BJ (cell line): Measurements from ENCODE around the gene STC2. TPM values are rescaled to one million over a fixed set of nuclear protein-coding genes. Genes with fewer than 3 reads are reported as not detected.

Source experiments
- CTCF ChIA-PET: fragments of 350-600 bp; formaldehyde crosslinking; extraction: SDS; loops from one replicate; lab custom pipeline; 2021; ENCODE audit warnings: antibody characterized with exemption, inconsistent platforms; lab: Yijun Ruan, JAX
- POLR2A ChIA-PET: fragments of 300-600 bp; sonication (Branson Sonifier 250); formaldehyde crosslinking; extraction: SDS; loops from one replicate; lab custom pipeline; 2021; ENCODE audit warnings: antibody characterized with exemption; lab: Charles Lee
- DNase-seq: peaks from one replicate; pipeline ENCODE4 v3.0.0-alpha.2; 2011; ENCODE audit warnings: low read depth
- H3K27me3 ChIP-seq: 2 replicates; pipeline ENCODE4 v1.6.0; 2011; ENCODE audit warnings: low read length; ENCODE audit not compliant: control insufficient read depth, insufficient read depth
- H3K36me3 ChIP-seq: 2 replicates; pipeline ENCODE4 v1.5.1; 2011; ENCODE audit warnings: low read length; ENCODE audit not compliant: control insufficient read depth, insufficient read depth
- H3K4me3 ChIP-seq: 2 replicates; pipeline ENCODE4 v1.5.1; 2011; ENCODE audit warnings: low read depth, mild to moderate bottlenecking, control low read depth, low read length
- polyA plus RNA-seq: library from polyadenylated mRNA; depleted of rRNA; stranded (reverse); fragments of >200 nt; gene quantifications from 2 replicates; pipeline ENCODE4 v1.2.3, GENCODE V29; 2011
- TF ChIP-seq, protein P1 (sequence below): IDR thresholded peaks from 2 replicates; pipeline ENCODE4 v1.5.1; 2011; ENCODE audit warnings: low read depth, mild to moderate bottlenecking, control low read depth, inconsistent platforms, low read length, moderate library complexity; ENCODE audit not compliant: insufficient read depth

Gene STC2
- polyA plus RNA-seq, 1 experiment, result 168 TPM

DNA sequence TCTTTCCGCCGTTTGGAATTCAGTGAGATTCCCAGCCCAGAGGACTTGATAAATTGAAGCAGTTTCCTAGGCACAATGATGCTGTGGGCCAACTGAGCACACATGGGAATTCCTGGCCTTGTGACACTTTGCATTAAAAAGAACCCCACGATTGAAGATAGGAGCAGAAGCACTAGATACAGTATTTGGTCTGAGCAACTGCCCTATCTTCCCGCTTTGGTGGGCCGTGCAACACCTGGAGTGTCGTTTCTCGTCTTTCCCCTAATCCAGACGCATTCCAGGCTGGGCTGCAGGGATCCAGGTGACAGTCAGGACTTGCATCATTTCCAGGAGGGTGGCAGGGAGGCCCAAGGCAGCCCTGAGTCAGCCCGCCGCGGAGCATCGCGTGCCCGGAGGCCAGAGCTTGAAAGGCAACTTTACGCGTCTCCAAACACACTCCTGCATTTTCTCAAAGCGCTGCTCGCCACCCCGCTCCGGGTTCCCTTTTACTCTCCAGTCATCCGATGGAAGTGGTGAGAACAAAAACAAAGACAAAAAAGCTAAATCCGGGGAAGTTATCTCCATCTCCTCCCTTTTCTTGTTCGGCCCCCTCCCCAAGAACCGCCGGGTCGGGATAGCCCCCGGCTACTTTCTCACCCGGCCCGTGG lies 753 bp upstream of the STC2 start:
- H3K36me3 ChIP-seq, result peaks cover 11% of the 10 kb centered on the region
- TF ChIP-seq, protein P1, sequence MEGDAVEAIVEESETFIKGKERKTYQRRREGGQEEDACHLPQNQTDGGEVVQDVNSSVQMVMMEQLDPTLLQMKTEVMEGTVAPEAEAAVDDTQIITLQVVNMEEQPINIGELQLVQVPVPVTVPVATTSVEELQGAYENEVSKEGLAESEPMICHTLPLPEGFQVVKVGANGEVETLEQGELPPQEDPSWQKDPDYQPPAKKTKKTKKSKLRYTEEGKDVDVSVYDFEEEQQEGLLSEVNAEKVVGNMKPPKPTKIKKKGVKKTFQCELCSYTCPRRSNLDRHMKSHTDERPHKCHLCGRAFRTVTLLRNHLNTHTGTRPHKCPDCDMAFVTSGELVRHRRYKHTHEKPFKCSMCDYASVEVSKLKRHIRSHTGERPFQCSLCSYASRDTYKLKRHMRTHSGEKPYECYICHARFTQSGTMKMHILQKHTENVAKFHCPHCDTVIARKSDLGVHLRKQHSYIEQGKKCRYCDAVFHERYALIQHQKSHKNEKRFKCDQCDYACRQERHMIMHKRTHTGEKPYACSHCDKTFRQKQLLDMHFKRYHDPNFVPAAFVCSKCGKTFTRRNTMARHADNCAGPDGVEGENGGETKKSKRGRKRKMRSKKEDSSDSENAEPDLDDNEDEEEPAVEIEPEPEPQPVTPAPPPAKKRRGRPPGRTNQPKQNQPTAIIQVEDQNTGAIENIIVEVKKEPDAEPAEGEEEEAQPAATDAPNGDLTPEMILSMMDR, result no peak
- DNase-seq, result no peak
- POLR2A ChIA-PET, result interaction anchor here (0.7 to 2.1 kb wide), 3 partner anchors 126 to 146 kb away, joined by 5 to 7 read pairs (median 5); no protein-coding TSS in a partner anchor
- peak overlapping the region; percentile 52 for H3K4me3 ChIP-seq
- H3K27me3 ChIP-seq, result no peaks in the 10 kb centered on the region
- CTCF ChIA-PET, result interaction anchor here (0.8 to 4.1 kb wide), 8 partner anchors 28 to 614 kb away, joined by 3 to 55 read pairs (median 6); no protein-coding TSS in a partner anchor

GRCh38 chr5:173327084-173327947 lies 898 bp downstream of the STC2 start:
- Histone ChIP-seq H3K36me3 (peaks cover 24% of the 10 kb centered on the region), H3K4me3 (peak overlapping the region; percentile 52), H3K27me3 (no peaks in the 10 kb centered on the region)
- no peak for DNase-seq
- ChIA-PET POLR2A (interaction anchor here (0.7 to 1.2 kb wide), 3 partner anchors 145 to 246 kb away, joined by 3 to 10 read pairs (median 4); no protein-coding TSS in a partner anchor), CTCF (interaction anchor here (0.6 to 3.1 kb wide), 5 partner anchors 33 to 308 kb away, joined by 3 to 25 read pairs (median 4); no protein-coding TSS in a partner anchor)
- TF ChIP-seq, protein P1, result no peak

- CTCF ChIA-PET, result interaction anchor here (0.6 to 3.1 kb wide), 5 partner anchors 10 to 307 kb away, joined by 3 to 25 read pairs (median 4); no protein-coding TSS in a partner anchor
Measured at GRCh38 chr5:173326501-173326960, 1.7 kb downstream of the STC2 start.

GRCh38 chr5:173325091-173325698 lies 3.0 kb downstream of the STC2 start:
- no peaks in the 10 kb centered on the region for H3K27me3 ChIP-seq
- POLR2A ChIA-PET, result no interaction called here
- no peak for DNase-seq

More at GRCh38 chr5:173326501-173326960, 1.7 kb downstream of the STC2 start:
- DNase-seq, result peak; percentile 71
- POLR2A ChIA-PET, result interaction anchor here (0.5 to 0.9 kb wide), 2 partner anchors 146 to 172 kb away, joined by 3 to 4 read pairs; no protein-coding TSS in a partner anchor
- no peaks in the 10 kb centered on the region for H3K27me3 ChIP-seq
- peak overlapping the region; percentile 52 for H3K4me3 ChIP-seq
- peaks cover 26% of the 10 kb centered on the region for H3K36me3 ChIP-seq
- TF ChIP-seq, protein P1, result no peak

More at GRCh38 chr5:173325091-173325698, 3.0 kb downstream of the STC2 start:
- TF ChIP-seq, protein P1, result no peak
- Histone ChIP-seq H3K36me3 (peaks cover 35% of the 10 kb centered on the region), H3K4me3 (peak overlapping the region; percentile 52)
- CTCF ChIA-PET, result interaction anchor here (1.8 kb wide), 1 partner anchor 13 kb away, joined by 5 read pairs; no protein-coding TSS in a partner anchor
